ENCODE results near the gene CEP85L.

CEP85L gene

GRCh38 chr6:118551063-118552053 is 100.0 kb downstream of the CEP85L start:
- Mint-ChIP-seq H3K27ac (peak overlapping the region; percentile 59), H3K27me3 (no peaks in the 10 kb centered on the region), H3K9me3 (no peaks in the 10 kb centered on the region), H3K36me3 (peaks cover 5% of the 10 kb centered on the region), H3K4me1 (peaks cover 67% of the 10 kb centered on the region), H3K4me3 (peak overlapping the region; percentile 61)

GRCh38 chr6:118548613-118549012 is 102.8 kb downstream of the CEP85L start:
- Mint-ChIP-seq H3K4me3 (no peak overlapping the region), H3K27ac (no peak overlapping the region), H3K36me3 (peaks cover 4% of the 10 kb centered on the region), H3K4me1 (peaks cover 80% of the 10 kb centered on the region), H3K9me3 (no peaks in the 10 kb centered on the region), H3K27me3 (no peaks in the 10 kb centered on the region)

- Mint-ChIP-seq H3K9me3 (no peaks in the 10 kb centered on the region), H3K4me3 (peak within 1 kb of the TSS; percentile 17), H3K27me3 (no peaks in the 10 kb centered on the region), H3K36me3 (peaks cover 6% of the 10 kb centered on the region), H3K27ac (peak within 1 kb of the TSS; percentile 65), H3K4me1 (peaks cover 80% of the 10 kb centered on the region)
These were observed 103.3 kb downstream of the CEP85L start, which contains the start of gene PLN for GRCh38 chr6:118548136-118548535. TSS of gene PLN (plus strand) at chr6:118548296. CDS start at chr6:118558922, 10,626 bp downstream.

- H3K9me3 Mint-ChIP-seq, result no peaks in the 10 kb centered on the region
- peaks cover 8% of the 10 kb centered on the region for H3K36me3 Mint-ChIP-seq
- no peaks in the 10 kb centered on the region for H3K27me3 Mint-ChIP-seq
- H3K27ac Mint-ChIP-seq, result no peak overlapping the region
- H3K4me3 Mint-ChIP-seq, result no peak overlapping the region
- peaks cover 79% of the 10 kb centered on the region for H3K4me1 Mint-ChIP-seq
These were observed 104.5 kb downstream of the CEP85L start for GRCh38 chr6:118546880-118547218.

GRCh38 chr6:118546164-118546879 is 105.1 kb downstream of the CEP85L start:
- peaks cover 9% of the 10 kb centered on the region for H3K36me3 Mint-ChIP-seq
- H3K9me3 Mint-ChIP-seq, result no peaks in the 10 kb centered on the region
- no peaks in the 10 kb centered on the region for H3K27me3 Mint-ChIP-seq
- H3K4me1 Mint-ChIP-seq, result peaks cover 81% of the 10 kb centered on the region
- H3K4me3 Mint-ChIP-seq, result no peak overlapping the region
- no peak overlapping the region for H3K27ac Mint-ChIP-seq

- H3K27me3 Mint-ChIP-seq, result no peaks in the 10 kb centered on the region
- peaks cover 66% of the 10 kb centered on the region for H3K4me1 Mint-ChIP-seq
- no peaks in the 10 kb centered on the region for H3K9me3 Mint-ChIP-seq
- H3K4me3 Mint-ChIP-seq, result no peak overlapping the region
- no peak overlapping the region for H3K27ac Mint-ChIP-seq
- H3K36me3 Mint-ChIP-seq, result peaks cover 9% of the 10 kb centered on the region
These were observed 107.3 kb downstream of the CEP85L start for GRCh38 chr6:118544105-118544504.

GRCh38 chr6:118542184-118542952 is 109.0 kb downstream of the CEP85L start:
- Mint-ChIP-seq H3K27ac (no peak overlapping the region), H3K4me1 (peaks cover 59% of the 10 kb centered on the region), H3K36me3 (peaks cover 9% of the 10 kb centered on the region), H3K4me3 (no peak overlapping the region), H3K9me3 (no peaks in the 10 kb centered on the region), H3K27me3 (no peaks in the 10 kb centered on the region)

- Mint-ChIP-seq H3K36me3 (peaks cover 5% of the 10 kb centered on the region), H3K27ac (no peak overlapping the region), H3K27me3 (no peaks in the 10 kb centered on the region), H3K9me3 (no peaks in the 10 kb centered on the region), H3K4me1 (peaks cover 47% of the 10 kb centered on the region), H3K4me3 (no peak overlapping the region)
These were observed 113.8 kb downstream of the CEP85L start for GRCh38 chr6:118537574-118537973.

- Mint-ChIP-seq H3K9me3 (no peaks in the 10 kb centered on the region), H3K4me3 (no peak overlapping the region), H3K4me1 (peaks cover 50% of the 10 kb centered on the region), H3K27ac (no peak overlapping the region), H3K27me3 (no peaks in the 10 kb centered on the region), H3K36me3 (peaks cover 10% of the 10 kb centered on the region)
These were observed 114.9 kb downstream of the CEP85L start for GRCh38 chr6:118536478-118536877.

- Mint-ChIP-seq H3K27ac (no peak overlapping the region), H3K27me3 (no peaks in the 10 kb centered on the region), H3K9me3 (peaks cover 7% of the 10 kb centered on the region), H3K4me1 (peaks cover 58% of the 10 kb centered on the region), H3K36me3 (peaks cover 19% of the 10 kb centered on the region), H3K4me3 (no peak overlapping the region)
These were observed 116.1 kb downstream of the CEP85L start for GRCh38 chr6:118535176-118535844.

GRCh38 chr6:118530942-118531341 is 120.4 kb downstream of the CEP85L start:
- peaks cover 72% of the 10 kb centered on the region for H3K4me1 Mint-ChIP-seq
- peaks cover 19% of the 10 kb centered on the region for H3K36me3 Mint-ChIP-seq
- no peaks in the 10 kb centered on the region for H3K27me3 Mint-ChIP-seq
- H3K4me3 Mint-ChIP-seq, result no peak overlapping the region
- peak overlapping the region; percentile 24 for H3K27ac Mint-ChIP-seq
- peaks cover 8% of the 10 kb centered on the region for H3K9me3 Mint-ChIP-seq

- Mint-ChIP-seq H3K9me3 (peaks cover 8% of the 10 kb centered on the region), H3K36me3 (peaks cover 22% of the 10 kb centered on the region), H3K4me3 (no peak overlapping the region), H3K27me3 (no peaks in the 10 kb centered on the region), H3K4me1 (peaks cover 76% of the 10 kb centered on the region), H3K27ac (no peak overlapping the region)
These were observed 121.6 kb downstream of the CEP85L start for GRCh38 chr6:118529756-118530155.

GRCh38 chr6:118528129-118528528 is 123.3 kb downstream of the CEP85L start:
- Mint-ChIP-seq H3K4me3 (no peak overlapping the region), H3K27ac (no peak overlapping the region)

GRCh38 chr6:118525913-118526780 is 125.2 kb downstream of the CEP85L start:
- Mint-ChIP-seq H3K9me3 (peaks cover 8% of the 10 kb centered on the region), H3K4me1 (peaks cover 55% of the 10 kb centered on the region), H3K36me3 (peaks cover 20% of the 10 kb centered on the region), H3K27me3 (no peaks in the 10 kb centered on the region), H3K27ac (peak overlapping the region; percentile 41), H3K4me3 (no peak overlapping the region)

More at GRCh38 chr6:118528129-118528528, 123.3 kb downstream of the CEP85L start:
- Mint-ChIP-seq H3K9me3 (peaks cover 8% of the 10 kb centered on the region), H3K4me1 (peaks cover 75% of the 10 kb centered on the region), H3K27me3 (no peaks in the 10 kb centered on the region), H3K36me3 (peaks cover 25% of the 10 kb centered on the region)

Measured in activated naive CD4-positive, alpha-beta T cell treated with anti-CD3 and anti-CD28 coated beads, Interleukin-2, amount 50 U/mL, for 24 hours (primary cell).